HG02938 (cell line): ENCODE measurements around the gene KRT23.
"Not testable (repeated sequence)": the region's sequence is repeated elsewhere in the genome, so short reads cannot be mapped to it uniquely, and the experiment has no call there.

ENCODE experiments used
- ATAC-seq: cut with Tn5 transposase; IDR thresholded peaks from one replicate; pipeline ENCODE4 v1.9.1; 2021; ENCODE audit warnings: mild to moderate bottlenecking, moderate library complexity; ENCODE audit not compliant: unreplicated experiment

The KRT23 gene

GRCh38 chr17:40950176-40950575 lies 12.7 kb upstream of the KRT23 start:
- no peak for ATAC-seq

- ATAC-seq, result no peak
Measured at GRCh38 chr17:40949418-40949817, 12.0 kb upstream of the KRT23 start.

DNA sequence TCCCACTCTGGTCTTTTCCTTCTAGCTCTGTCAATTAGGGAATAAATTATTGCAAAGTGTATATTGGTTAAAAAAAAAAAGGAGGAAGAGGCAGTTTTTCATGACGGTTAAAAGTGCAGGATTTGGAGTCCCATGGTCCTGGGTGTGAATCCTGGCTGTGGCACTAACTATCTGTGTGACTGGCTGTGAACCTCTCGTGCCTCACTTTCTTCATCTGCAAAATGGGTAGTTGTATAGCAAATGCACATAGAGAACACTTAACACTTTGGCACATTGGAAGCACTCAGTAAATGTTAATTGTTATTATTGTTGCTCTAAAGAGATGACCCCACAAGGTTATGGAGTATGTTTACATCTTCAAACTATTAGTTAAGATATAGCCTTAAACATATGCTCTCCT lies 10.5 kb upstream of the KRT23 start:
- ATAC-seq, result no peak

DNA sequence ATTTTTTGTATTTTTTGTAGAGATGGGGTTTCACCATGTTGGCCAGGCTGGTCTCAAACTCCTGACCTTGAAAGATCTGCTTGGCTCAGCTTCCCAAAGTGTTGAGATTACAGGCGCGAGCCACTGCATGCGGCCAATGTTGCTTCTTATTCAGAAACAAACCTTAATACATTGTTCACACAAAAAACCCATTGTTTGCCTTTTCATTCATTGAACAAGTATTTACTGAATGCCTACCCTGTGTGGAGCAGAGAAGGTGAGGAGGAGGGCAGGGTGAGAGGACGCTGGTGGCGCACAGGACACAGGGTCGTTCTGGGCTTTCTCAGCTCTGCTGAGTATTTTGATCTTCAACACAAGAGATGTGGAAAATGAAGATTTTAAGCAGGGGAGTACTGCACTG lies 8.0 kb upstream of the KRT23 start:
- no peak for ATAC-seq

DNA sequence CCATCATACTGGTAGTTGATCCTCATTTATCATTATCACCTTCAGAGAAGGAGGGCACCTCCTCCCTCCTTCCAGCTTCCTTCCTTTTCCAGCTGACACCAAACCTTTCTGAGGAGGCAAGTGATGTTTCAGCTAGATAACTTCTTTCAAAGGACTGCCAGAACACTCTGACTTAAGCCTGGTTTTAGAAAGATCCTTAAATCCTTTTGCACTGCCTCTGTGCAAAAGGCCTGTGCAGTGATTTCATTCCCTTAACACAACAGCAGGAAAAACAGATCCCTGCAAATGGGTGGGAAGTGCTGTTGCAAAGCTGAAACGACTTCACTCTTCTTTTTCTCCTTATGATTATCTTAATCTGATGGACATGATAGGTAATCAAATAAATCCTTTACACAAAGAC lies 7.1 kb upstream of the KRT23 start:
- no peak for ATAC-seq

- ATAC-seq, result no peak
Measured at GRCh38 chr17:40942553-40942952, 5.1 kb upstream of the KRT23 start.

GRCh38 chr17:40940266-40940665 lies 2.8 kb upstream of the KRT23 start:
- no peak for ATAC-seq

GRCh38 chr17:40938981-40939380 lies 1.5 kb upstream of the KRT23 start:
- ATAC-seq, result no peak

- no peak for ATAC-seq
Measured at GRCh38 chr17:40936976-40937375, 470 bp downstream of the KRT23 start.

DNA sequence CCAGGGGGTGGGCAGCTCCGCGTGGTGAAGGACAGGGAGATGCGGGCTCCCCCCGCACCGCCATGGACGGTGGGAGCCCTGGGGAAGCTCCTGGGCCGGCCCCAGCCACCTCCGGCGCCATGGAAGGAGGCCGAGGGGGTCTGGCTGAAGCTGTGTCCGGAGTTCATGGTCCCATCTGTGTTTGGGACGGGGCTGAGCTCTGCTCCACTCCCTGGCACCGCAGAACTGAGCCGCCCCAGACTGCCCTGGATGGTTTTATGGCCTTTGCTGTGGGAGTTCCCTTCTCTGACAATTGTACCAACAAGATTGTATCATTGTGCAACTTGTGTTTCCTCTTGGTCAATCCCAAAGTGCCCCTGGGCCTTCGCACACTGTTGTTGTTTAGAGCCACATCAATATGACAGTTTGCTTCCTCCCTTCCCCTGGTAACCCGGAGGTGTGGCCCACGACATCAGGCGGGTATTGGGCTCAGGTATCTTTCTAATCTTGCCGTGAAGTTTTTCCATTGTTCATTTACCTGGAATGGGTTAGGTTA lies 942 bp downstream of the KRT23 start:
- no peak for ATAC-seq

DNA sequence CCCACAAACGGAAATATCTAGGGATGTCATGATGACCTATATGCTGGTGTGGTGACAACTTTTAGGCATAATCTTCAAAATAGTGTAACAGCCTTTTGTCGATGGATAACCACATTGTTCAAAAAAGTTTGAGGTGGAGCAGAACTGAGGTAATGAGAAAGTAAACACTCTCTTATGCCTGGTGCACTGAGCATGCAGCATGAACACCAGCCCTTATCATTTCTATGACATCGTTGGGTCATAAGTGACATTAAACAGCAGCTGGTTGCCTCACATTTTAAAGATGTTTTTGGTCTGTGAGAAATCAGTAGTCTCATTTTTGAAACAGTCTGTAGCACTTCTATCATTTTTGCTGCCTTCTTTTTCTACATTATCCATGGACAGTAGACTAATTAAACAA lies 1.8 kb downstream of the KRT23 start:
- ATAC-seq, result no peak

DNA sequence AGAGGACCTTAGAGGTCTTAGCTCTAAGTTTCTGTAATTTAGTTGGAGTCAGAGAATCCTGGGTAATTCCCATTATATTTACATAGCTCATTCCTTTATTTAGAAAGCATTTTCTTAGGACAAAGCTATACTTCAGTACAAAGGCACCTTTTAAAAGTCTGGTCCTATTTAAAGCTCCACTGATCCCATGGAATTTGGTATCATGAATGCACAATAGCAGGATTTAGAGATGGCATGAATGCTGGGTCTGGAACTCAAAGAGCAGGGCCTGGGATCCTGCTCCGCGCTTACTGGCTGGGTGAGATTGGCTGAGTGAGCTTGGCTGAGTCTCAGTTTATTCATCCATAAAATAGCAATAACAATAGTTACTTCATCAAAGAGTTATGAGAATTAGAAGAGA lies 4.8 kb downstream of the KRT23 start:
- ATAC-seq, result no peak

- ATAC-seq, result no peak
Measured at GRCh38 chr17:40931311-40931710, 6.1 kb downstream of the KRT23 start.

GRCh38 chr17:40926341-40926740 lies 11.1 kb downstream of the KRT23 start:
- no peak for ATAC-seq

DNA sequence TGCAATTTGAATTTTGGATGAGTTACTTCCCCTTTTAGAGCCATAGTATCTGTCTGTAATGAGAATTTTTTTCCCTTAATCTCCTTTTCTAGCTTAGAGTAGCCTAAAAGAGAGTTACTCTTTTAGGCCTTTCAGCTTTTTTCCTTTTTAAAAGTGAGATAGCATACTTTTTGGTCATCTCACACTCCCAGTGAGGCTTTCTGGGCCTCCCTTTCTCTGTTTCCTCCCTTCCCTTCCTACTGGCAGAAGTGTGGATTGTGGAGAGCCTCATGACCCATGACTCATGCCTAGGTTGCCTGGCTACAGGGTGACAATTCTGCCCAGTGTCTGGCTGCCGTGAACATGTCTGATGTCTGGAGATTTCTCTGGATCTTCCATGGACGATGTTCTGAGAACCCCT lies 15.2 kb downstream of the KRT23 start:
- no peak for ATAC-seq

DNA sequence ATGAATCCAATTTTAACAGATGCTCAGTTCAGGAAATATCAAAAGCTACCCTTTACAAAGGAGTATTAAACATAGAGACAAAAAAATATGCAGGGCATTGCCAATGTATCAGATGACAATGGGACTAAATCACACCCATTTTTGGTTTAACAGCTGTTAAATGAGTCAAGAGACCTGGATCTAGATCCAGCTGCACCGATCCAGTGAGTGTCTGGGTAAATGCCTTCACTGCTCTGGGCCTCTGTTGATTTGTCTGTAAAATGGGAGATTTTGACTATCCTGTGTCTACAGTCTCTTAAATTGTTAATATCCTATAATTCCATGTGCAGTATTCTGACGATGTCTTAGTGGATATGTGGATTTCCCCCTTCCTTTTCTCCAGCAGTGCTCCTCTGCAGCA lies 16.4 kb downstream of the KRT23 start:
- ATAC-seq, result no peak

- ATAC-seq, result not testable (repeated sequence)
Measured at GRCh38 chr17:40917116-40917515, 20.3 kb downstream of the KRT23 start.

GRCh38 chr17:40916366-40916765 lies 21.1 kb downstream of the KRT23 start:
- no peak for ATAC-seq

GRCh38 chr17:40915721-40916256 lies 21.7 kb downstream of the KRT23 start:
- peak; percentile 49 for ATAC-seq

DNA sequence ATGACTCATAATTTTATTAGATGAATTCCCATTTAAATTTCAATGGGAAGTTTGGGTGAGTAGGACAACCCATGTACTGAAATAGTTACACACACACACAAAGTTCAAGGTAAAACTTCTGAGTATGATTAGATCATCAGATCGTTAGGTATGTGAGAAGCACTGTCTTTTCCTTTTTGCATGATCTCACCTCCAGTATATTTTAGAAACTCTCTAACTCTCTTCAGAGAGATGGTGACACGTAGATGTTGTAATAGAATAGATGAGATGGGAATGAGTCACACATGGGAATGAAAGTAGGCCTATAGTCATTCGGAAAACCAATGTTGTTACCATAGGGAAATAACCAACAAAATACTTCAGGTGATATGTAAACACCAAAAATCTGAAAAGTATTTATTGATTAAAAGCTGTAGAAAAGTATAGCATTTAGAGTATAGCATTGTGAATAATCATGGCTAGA lies 22.2 kb downstream of the KRT23 start:
- no peak for ATAC-seq

- ATAC-seq, result no peak
Measured at GRCh38 chr17:40914075-40914855, 23.2 kb downstream of the KRT23 start.

- no peak for ATAC-seq
Measured at GRCh38 chr17:40912486-40913210, 24.8 kb downstream of the KRT23 start.
